Keratinocyte (primary cell): ENCODE results near the gene NEGR1.

Experiments
- EZH2 ChIP-seq: IDR thresholded peaks from one replicate; pipeline ENCODE4 v1.6.1; 2012; ENCODE audit warnings: inconsistent platforms, mild to moderate bottlenecking, low read length, moderate library complexity
- TF ChIP-seq, protein P1 (sequence below), 3 experiments: IDR thresholded peaks in 1 of 3; conservative IDR thresholded peaks in 1 of 3; optimal IDR thresholded peaks in 1 of 3; 2 replicates in 2 of 3; 3 replicates in 1 of 3; pipeline versions ENCODE3 to v1.5.1; 2011; ENCODE audit warnings: low read length in 3 of 3, mild to moderate bottlenecking in 3 of 3, moderate library complexity in 2 of 3, control low read depth in 1 of 3, inconsistent platforms in 1 of 3; ENCODE audit not compliant: insufficient read depth in 2 of 3; ENCODE audit errors: extremely low read depth in 1 of 3

DNA sequence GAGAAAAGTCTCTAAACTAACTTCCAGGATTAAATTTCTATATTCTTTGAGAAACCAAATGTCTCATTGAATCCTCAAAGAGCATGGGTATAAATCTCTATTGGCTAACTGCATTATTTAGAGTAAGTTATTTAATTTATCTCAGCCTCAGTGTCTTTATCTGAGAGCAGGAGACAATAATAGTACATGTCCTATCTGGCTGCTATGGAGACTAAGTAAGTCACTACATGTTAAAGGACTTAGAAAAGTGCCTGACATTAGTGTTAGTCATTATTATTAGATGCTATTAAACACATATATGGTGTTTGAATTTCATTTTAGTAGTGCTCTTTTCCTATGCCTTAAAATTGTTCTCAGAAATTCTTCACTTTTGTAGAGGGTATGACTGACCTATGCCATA, 505.2 kb downstream of the NEGR1 start:
- TF ChIP-seq, protein P1, sequence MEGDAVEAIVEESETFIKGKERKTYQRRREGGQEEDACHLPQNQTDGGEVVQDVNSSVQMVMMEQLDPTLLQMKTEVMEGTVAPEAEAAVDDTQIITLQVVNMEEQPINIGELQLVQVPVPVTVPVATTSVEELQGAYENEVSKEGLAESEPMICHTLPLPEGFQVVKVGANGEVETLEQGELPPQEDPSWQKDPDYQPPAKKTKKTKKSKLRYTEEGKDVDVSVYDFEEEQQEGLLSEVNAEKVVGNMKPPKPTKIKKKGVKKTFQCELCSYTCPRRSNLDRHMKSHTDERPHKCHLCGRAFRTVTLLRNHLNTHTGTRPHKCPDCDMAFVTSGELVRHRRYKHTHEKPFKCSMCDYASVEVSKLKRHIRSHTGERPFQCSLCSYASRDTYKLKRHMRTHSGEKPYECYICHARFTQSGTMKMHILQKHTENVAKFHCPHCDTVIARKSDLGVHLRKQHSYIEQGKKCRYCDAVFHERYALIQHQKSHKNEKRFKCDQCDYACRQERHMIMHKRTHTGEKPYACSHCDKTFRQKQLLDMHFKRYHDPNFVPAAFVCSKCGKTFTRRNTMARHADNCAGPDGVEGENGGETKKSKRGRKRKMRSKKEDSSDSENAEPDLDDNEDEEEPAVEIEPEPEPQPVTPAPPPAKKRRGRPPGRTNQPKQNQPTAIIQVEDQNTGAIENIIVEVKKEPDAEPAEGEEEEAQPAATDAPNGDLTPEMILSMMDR (optimal IDR thresholded peaks at IDR 0.05 in 1 of 3, IDR thresholded peaks at IDR 0.05 in 1 of 3, conservative IDR thresholded peaks at IDR 0.05 in 1 of 3; ENCODE audit: extremely low read depth in 1 of 3, insufficient read depth in 2 of 3, low read length in 3 of 3), result no peak
- TF ChIP-seq EZH2, result no peak
